Measurements from ENCODE around the gene YDJC. TPM values are rescaled to one million over a fixed set of nuclear protein-coding genes. Genes with fewer than 3 reads are reported as not detected.
A peak's percentile ranks its signal among the peaks of the same experiment; 100 is the strongest.

Gene YDJC
- total and polyA plus RNA-seq, 9 of the 15 experiments (the other 6 are each of a cell fraction or from before 2014, with no cell fraction given) = 13.5 to 871 (median 164) TPM

DNA sequence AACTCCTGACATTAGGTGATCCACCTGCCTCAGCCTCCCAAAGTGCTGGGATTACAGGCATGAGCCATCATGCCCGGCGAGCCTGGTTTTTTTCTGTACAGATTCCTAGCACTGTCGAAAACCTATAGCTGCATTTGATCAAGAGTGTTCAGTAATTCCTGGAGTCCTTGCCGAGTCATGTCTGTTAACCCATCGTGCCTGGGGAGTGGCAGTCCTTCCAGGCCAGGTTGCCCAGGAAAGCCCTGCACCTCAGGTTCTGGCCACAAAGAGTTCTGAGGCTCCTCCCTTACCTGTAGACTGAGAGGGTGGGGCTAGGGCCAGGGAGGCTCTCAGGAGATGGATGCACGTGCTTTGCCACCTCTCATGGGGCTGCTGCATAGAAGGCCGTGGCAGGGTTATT lies 17.0 kb downstream of the YDJC start (continued):
- TF ChIP-seq, protein P1, sequence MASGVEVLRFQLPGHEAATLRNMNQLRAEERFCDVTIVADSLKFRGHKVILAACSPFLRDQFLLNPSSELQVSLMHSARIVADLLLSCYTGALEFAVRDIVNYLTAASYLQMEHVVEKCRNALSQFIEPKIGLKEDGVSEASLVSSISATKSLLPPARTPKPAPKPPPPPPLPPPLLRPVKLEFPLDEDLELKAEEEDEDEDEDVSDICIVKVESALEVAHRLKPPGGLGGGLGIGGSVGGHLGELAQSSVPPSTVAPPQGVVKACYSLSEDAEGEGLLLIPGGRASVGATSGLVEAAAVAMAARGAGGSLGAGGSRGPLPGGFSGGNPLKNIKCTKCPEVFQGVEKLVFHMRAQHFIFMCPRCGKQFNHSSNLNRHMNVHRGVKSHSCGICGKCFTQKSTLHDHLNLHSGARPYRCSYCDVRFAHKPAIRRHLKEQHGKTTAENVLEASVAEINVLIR (CRISPR knock-in tag; IDR thresholded peaks at IDR 0.05) = no peak; the same call in 1 of the 2 replicates
- TF ChIP-seq SPI1 (IDR thresholded peaks at IDR 0.05; ENCODE audit: borderline replicate concordance, low read depth, low read length) = no peak
- TF ChIP-seq, protein P2, sequence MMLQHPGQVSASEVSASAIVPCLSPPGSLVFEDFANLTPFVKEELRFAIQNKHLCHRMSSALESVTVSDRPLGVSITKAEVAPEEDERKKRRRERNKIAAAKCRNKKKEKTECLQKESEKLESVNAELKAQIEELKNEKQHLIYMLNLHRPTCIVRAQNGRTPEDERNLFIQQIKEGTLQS (IDR thresholded peaks at IDR 0.05) = no peak
- TF ChIP-seq, protein P2 (CRISPR knock-in tag; conservative IDR thresholded peaks at IDR 0.05) = peak; percentile 12; the same call in 1 of the 2 replicates
- TF ChIP-seq RBM34 (IDR thresholded peaks at IDR 0.05; ENCODE audit: borderline replicate concordance, insufficient read depth, low read length) = no peak
- no peak for TF ChIP-seq CREBBP (IDR thresholded peaks at IDR 0.05; ENCODE audit: low read depth, low read length)
- TF ChIP-seq, protein P3, sequence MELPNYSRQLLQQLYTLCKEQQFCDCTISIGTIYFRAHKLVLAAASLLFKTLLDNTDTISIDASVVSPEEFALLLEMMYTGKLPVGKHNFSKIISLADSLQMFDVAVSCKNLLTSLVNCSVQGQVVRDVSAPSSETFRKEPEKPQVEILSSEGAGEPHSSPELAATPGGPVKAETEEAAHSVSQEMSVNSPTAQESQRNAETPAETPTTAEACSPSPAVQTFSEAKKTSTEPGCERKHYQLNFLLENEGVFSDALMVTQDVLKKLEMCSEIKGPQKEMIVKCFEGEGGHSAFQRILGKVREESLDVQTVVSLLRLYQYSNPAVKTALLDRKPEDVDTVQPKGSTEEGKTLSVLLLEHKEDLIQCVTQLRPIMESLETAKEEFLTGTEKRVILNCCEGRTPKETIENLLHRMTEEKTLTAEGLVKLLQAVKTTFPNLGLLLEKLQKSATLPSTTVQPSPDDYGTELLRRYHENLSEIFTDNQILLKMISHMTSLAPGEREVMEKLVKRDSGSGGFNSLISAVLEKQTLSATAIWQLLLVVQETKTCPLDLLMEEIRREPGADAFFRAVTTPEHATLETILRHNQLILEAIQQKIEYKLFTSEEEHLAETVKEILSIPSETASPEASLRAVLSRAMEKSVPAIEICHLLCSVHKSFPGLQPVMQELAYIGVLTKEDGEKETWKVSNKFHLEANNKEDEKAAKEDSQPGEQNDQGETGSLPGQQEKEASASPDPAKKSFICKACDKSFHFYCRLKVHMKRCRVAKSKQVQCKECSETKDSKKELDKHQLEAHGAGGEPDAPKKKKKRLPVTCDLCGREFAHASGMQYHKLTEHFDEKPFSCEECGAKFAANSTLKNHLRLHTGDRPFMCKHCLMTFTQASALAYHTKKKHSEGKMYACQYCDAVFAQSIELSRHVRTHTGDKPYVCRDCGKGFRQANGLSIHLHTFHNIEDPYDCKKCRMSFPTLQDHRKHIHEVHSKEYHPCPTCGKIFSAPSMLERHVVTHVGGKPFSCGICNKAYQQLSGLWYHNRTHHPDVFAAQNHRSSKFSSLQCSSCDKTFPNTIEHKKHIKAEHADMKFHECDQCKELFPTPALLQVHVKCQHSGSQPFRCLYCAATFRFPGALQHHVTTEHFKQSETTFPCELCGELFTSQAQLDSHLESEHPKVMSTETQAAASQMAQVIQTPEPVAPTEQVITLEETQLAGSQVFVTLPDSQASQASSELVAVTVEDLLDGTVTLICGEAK (IDR thresholded peaks at IDR 0.05) = no peak
- TF ChIP-seq, protein P3 (CRISPR knock-in tag; IDR thresholded peaks at IDR 0.05) = no peak
- TF ChIP-seq JUNB (CRISPR knock-in tag; conservative IDR thresholded peaks at IDR 0.05) = 0 out of 2 replicates have a peak, but pooled peaks have one; percentile 11
- no peak for TF ChIP-seq KDM5B (IDR thresholded peaks at IDR 0.05; ENCODE audit: insufficient replicate concordance, low read depth, low read length)
- no peak for TF ChIP-seq NR4A1 (CRISPR knock-in tag; IDR thresholded peaks at IDR 0.05)
- TF ChIP-seq NR4A1 (tag; IDR thresholded peaks at IDR 0.05) = peak; percentile 52; the same call in 1 of the 2 replicates

Data from K562 (cell line).